AG20443 (cell line): ENCODE measurements around the gene MECP2.
"Not testable (repeated sequence)": the region's sequence is repeated elsewhere in the genome, so short reads cannot be mapped to it uniquely, and the experiment has no call there.

Experiments
- DNase-seq: peaks from one replicate; pipeline ENCODE4 v3.0.0; 2012; ENCODE audit warnings: low spot score, mixed read lengths

The MECP2 gene

DNA sequence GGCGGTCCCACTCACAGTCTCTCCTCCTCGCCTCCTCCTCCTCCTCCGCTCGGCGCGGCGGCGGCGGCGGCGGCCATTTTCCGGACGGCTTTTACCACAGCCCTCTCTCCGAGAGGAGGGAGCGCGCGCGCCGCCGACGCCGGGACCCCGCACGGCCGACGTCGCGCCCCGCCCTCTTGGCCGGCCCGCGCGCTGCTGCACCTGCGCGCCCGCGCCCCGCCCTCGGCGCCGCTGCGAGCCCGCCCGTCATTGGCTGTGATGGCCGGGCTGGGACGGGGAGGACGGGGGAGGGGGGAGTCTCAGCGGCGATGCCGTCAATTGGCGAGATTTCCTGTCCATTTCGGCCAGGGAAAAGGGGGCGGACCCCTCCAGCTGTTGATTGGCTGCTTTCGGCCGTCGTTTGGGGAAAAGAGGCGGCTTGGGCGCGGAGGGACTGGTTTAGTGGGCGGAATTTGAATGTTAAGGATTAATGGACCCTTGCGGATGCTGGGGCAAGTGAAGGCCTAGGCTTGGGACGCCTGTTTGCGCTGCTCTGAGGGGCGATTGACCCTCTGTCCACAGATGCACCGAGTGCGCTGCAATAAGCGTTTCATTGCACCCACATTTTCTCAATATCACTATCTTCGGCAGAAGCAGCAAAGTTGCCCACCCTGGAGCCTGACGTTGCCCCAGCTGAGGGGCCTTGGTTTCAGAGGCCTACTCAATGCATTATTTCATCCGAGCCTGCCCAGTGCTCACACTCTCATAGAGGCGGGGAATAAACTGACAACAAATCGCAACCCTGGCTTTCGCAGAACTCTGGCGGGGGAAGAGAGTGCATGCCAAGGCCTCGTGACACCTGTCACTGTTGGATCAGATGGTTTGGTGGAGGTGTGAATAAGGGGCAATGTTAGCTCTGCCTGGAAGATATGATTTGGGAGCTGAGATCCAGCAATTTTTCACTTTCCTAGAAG is at the start of gene MECP2:
MECP2 (minus strand) TSS at position 129 of the 953 bp plus-strand sequence.
- peak; percentile 96 for DNase-seq

DNA sequence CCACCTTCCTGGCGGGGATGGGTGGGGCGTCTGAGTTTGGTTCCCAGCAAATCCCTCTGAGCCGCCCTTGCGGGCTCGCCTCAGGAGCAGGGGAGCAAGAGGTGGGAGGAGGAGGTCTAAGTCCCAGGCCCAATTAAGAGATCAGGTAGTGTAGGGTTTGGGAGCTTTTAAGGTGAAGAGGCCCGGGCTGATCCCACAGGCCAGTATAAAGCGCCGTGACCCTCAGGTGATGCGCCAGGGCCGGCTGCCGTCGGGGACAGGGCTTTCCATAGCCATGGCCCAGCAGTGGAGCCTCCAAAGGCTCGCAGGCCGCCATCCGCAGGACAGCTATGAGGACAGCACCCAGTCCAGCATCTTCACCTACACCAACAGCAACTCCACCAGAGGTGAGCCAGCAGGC is 46.5 kb upstream of the MECP2 start, which contains the start of gene OPN1LW:
OPN1LW (plus strand) TSS at position 234 of the 400 bp plus-strand sequence; CDS start at position 275, 41 bp downstream.
- not testable (repeated sequence) for DNase-seq

DNA sequence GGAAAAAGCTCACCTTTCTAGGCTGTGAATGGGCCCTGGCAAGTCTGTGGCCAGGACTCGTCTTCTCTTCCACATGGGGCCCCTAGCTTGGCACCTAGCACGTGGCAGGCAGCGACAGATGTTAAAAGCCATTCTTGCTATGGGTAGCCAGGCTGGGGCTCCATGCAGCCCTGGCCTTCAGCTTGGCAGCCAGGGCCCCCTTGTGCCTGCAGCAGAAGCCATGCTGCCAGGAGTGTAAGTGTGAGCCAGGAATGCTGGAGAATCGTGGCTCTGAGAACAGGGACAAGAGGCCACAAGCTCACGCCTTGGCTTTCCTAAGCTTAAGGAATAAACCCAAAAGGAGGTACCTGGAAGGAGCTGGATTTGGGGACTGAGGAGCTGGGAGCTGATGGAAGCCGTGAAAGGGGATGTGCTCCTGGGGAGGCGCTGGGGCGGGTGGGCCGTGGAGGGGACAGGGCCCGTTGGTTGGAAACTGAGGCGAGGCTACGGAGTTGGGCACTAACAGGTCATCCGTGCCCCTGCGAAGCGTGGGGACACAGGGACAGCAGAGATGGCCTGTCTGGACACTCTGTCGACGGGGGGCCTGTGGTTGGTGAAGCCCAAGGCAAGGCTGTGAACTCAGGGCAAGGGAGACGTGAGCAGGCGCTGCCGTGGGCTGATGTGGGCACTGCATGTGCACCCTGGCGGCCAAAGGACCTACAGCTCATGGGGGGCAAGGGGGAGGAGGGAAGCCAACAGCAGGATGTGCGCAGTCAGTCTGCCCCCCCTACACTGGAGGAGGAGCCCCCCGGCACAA is 45.6 kb upstream of the MECP2 start:
- no peak for DNase-seq

DNA sequence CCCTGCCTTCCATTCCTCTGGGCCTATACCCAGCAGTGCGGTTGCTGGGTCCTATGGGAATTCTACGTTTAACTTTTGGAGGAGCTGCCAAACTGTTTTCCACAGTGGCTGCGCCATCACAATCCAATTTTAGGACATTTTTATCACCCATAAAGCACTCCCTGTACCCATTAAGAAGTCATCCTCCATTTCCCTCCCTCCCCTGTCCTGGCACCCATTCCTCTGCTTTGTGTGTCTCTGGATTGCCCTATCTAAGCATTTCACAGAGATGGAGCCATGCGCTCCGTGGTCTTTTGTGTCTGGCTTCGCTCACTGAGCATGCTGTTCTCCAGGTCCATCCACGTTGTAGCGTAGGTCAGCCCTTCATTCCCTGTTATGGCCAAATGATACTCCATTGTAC is 44.9 kb upstream of the MECP2 start:
- DNase-seq: no peak

DNA sequence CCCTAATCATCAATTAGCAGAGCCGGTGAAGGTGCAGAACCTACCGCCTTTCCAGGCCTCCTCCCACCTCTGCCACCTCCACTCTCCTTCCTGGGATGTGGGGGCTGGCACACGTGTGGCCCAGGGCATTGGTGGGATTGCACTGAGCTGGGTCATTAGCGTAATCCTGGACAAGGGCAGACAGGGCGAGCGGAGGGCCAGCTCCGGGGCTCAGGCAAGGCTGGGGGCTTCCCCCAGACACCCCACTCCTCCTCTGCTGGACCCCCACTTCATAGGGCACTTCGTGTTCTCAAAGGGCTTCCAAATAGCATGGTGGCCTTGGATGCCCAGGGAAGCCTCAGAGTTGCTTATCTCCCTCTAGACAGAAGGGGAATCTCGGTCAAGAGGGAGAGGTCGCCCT is 43.2 kb upstream of the MECP2 start:
- no peak for DNase-seq

DNA sequence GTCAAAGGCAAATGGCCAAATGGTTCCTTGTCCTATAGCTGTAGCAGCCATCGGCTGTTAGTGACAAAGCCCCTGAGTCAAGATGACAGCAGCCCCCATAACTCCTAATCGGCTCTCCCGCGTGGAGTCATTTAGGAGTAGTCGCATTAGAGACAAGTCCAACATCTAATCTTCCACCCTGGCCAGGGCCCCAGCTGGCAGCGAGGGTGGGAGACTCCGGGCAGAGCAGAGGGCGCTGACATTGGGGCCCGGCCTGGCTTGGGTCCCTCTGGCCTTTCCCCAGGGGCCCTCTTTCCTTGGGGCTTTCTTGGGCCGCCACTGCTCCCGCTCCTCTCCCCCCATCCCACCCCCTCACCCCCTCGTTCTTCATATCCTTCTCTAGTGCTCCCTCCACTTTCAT is 42.7 kb upstream of the MECP2 start:
- DNase-seq: no peak

DNA sequence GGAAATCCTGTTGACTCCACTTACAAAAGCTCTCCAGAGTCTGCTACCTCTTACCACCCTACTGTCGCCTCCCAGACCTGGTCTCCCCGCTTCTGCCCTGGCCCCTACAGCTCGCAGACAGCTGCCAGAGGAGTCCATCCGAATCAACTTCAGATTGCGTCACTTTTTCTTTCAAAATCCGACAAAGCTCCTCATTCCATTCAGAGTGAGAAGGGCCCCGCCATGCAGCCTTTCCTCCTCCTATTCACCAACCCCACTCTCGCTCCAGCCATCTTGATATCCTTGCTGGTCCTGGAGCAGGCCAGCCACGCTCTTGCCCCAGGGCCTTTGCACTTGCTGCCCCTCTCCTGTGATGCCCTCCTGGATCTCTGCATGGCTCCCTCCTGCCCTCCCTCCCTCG is 41.3 kb upstream of the MECP2 start:
- DNase-seq: no peak

DNA sequence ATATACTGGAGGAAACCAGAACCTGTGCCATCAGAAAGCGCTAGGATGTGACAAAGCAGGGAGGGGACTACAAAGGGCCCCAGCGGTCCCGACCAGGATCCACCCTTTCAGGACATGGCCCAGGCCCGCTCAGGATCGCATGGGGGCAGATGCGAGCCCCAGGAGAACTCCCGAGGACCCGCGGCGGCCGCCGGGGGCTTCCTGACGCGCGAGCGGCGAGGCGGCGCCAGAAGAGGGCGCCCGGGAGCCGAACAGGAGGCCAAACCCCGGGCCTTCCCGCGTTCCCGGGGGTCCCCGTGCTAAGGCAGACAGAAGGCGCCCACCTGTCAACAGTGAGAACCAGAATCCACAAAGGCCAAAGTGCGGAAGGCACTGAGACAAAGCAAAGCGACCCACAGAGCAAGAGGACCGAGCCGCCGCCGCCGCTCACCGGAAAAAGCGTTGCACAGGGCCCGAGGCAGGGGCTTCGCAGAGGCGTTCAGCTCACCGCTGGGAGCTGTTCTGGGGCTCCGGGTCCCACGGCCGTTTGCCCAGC is 39.2 kb upstream of the MECP2 start:
- DNase-seq: peak; percentile 78

DNA sequence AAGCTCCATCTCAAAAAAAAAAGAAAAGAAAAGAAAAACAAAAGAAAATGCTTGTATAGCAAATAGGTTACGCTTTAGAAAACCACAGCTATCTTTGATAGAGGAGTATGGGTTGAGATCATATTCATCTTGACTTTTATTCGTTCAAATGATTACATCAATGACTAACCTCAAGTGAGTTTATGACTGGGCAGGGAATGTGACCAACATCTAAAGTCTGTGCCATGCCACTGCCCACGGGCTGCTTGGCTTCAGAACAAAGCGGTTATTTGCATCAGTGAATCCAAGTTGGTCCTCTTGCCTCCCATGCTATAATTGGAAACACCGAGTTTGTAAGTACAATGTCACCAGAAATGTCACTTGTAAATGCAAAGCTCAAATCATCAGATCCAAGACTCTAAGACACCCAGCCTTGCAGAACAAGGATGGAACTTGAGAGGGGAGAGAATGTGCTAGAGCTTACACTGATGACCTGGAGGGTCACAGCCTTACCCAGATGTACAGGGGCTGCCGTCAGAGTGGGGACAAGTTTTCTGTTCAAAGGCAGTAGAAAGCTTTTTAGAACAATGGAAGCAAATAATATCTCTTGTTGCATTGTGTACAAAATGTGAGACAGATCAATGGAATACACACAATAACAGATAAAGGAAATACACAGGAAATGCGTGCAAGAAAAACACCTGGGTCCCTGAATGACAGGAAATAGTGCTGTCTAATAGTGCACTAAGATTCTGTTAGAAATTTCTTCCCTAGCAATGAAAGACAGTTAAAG is 38.1 kb upstream of the MECP2 start:
- DNase-seq: no peak

DNA sequence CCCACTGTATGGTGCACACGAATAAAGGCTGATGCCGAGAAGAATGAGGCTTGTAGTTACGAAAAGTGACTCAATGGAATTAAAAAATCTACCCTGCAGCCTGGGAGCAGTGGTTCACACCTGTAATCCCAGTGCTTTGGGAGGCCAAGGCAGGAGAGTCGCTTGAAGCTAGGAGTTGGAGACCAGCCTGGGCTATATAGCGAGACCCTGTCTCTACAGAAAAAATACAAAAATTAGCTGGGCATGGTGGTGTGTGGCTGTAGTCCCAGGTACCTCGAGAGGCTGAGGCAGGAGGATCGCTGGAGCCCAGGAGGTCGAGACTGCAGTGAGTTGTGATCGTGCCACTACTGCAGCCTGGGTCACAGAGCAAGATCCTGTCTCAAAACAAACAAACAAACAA is 34.8 kb upstream of the MECP2 start:
- DNase-seq: no peak

DNA sequence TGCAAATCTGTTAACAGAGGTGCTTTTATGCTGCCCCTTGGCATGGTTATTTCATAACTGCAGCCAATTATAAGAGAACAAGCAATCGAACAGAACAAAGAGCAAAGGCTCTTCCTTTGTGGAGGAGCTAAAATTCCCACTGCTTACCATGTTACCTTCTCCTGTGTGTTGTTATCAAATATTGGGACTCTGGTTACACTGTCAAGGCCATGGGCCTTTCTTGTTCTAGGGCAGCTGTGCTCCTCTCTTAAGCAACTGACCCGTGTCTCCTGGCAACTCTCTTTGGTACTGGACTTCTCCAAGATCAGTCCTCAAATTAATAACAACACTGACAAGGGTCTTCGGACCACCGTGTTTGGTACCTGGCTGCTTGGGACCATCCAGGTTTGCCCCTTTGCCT is 34.4 kb upstream of the MECP2 start:
- no peak for DNase-seq

DNA sequence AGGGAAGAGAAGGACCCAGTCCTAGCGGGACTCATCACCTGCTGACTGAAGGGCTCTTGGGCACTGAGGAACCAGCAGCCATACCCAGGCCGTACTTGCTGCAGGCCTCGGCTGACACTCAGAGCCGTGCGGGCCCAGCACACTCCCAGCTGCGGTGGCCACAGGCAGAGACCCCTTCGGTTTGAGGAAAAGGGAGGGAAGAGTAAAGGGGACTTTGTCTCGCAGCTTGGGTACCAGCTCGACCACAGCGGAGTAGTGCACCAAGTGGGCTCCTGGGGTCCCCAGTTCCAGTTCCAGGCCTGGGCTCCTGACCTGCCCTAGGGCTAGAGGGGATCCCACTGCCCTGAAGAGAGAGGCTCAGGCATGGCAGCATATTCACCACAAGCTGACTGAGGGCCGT is 28.6 kb upstream of the MECP2 start:
- DNase-seq: no peak

DNA sequence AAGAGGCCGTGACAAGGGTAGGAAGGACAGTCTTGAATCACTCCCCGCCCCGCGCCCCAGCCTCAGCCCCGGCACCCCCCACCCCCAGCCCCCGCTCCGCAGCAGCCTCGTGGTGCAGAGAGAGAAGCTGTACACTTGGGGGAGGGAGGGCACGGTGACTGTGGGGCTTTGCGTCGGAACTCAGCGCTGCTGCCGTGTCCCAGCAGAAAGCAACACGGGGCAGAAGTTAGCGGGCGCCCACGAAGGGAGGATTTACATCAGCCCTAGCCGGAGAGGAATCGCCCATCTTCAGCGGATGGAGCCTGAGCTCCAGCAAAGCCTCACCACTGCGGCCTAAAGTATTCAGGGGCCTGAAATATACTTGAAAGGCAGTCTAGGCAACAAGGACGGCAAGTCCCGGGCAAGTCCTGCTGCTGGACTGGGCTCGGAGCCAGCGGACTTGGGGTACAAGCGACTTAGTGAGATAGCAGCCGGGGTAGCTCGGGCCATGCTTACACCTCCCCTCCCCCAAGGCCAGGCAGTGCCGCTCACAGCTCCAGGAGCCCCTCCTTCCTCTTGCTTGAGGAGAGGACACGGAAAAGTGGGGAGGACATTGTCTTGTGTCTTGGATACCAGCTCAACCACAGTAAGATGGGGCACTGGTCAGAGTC is 28.0 kb upstream of the MECP2 start:
- DNase-seq: no peak

DNA sequence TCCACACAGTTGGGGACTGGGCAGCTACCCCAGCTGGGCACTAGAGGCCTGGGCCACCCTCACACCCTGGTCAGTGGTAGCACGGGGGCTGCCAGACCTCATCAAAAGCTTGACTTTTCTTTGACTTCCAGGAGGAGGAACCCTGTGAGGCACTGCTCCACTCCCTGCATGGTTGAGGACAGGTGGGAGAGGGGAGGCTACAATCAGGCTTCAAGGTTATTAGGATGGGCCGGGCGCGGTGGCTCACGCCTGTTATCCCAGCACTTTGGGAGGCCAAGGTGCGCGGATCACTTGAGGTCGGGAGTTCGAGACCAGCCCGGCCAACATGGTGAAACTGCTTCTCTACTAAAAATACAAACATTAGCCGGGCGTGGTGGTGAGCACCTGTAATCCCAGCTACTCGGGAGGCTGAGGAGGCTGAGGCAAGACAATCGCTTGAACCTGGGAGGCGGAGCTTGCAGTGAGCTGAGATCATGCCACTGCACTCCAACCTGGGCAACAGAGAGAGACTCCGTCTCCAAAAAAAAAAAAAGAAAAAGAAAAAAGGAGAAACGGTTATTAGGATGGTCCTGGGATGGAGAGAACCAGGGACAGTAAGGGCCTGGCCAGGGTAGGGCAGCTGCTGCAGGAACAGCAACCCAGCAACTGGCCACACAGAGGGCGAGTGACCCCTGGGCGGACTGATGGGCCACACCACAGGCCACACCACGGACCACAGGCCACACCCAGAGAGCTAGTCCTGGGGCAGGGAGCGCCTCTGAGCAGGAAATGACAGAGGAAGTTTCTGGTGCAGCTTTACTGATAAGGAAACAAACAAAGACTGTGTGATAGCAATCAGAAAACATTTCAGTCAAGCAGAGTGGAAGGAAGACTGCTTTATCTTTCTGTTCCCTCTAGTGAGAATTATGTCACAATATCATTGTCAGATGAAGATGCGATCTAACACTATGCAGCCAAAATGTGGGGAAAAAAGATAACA is 26.0 kb upstream of the MECP2 start:
- DNase-seq: no peak

DNA sequence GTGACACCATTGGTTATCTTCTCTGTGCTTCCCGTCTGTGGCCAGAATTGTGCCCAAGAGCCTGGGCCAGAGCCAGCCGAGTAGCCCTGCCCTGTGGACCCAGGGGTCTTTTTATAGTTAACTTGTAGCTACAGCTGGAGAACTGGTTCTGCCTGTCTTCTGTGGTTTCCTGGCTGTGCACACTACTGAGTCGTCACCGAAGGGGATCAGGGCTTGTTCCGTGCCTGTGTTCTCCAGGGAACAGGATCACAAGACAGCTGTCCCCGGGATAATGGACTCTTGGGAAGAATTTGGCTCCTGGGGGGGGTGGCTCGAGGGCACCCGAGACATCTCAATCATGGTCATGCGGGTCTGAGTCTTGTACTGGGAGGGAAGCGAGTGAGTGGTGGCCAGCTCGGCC is 24.4 kb upstream of the MECP2 start:
- DNase-seq: no peak

DNA sequence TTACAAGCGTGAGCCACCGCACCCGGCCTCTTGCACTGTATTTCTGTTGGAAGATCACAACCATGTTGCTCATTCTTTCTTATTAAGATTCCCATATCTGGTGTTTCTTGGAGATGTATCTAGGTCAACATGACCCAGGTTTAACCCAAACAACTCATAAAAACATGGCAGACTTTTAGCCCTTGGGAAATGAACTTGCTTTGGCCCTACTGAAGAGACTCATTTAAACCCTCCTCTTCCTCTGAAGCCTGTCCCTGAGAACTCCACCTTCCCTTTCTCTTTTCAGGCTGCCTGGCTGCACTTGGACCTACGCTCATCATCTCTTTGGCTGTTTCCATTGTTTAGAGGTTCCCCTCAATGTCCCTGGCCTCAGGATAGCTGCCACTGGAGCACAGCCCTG is 23.7 kb upstream of the MECP2 start:
- DNase-seq: no peak

DNA sequence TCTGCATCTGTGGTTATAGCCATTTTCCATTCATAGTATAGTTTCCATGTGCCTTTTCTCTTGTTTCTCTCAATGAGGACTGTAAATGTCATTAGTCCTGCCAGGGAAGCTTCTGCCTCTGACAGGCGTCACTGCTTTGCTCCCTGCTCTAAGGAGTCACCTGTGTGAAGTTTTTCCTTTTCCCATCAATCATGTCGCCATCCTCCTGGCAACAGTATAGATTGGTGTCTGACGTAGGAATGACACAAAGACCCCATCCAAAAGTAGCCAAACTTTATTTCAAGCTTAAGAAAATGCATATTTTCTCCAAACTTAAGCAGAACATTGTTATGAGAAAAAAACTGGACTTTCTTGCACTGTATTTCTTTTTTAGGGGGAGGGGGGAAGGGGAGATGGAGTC is 23.1 kb upstream of the MECP2 start:
- DNase-seq: no peak

DNA sequence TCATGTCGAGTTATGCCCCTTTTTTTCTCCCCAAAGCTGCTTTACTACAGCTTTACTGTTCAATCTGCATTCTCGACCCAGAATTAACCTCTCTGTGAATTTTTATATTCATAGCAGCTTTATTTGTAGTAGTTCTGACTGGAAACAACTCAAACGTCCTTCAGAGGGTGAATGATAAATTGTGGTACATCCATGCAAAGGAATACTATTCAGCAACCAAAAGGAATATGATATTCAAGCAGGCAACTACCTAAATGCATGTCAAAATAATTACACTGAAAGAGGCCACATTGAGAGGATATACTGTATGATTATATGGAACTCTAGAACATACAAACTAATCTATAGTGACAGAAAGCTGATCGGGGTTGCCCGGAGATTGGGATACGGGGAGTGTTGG is 20.0 kb upstream of the MECP2 start:
- no peak for DNase-seq

DNA sequence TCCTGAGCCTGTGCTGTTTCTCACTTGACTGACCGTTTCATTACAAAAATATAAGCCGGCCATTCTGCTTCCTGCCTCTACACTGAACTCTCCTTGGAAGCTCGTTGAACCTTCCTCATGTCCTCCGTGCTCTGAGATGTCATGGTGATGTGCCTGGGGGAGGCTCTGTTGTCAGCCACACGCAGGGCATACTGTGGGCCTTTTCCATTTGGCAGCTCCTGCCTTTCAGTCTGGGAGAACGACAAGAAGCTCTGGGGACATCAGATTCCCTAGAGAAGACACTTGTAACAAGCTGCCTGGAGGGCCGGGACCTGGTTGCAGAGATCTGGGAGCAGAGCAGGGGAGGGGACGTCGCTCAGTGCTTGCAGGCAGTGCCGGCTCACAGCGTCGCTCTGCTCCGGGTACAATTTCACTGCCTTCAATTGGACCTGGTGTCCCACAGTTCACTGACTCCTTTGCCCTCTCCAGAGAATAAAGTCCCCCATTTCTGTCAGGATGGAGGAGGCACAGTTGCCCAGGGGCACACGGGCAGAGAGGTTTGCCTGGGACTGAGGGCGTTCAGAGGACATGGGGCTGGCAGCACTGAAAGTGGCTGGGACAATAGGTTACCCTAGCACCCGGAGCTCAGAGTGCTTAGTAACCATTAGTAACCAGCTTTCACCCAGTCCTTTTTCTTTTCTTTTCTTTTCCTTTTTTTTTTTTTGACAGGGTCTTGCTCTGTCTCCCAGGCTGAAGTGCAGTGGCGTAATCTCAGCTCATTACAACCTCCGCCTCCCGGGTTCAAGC is 19.1 kb upstream of the MECP2 start:
- DNase-seq: no peak
